DMS114 treated with DMSO at 0.1 percent for 48 hours (cell line): Measurements from ENCODE around the gene CYTH4.

Source experiments
- DNase-seq: peaks from one replicate; lab custom pipeline; 2025; ENCODE audit not compliant: unreplicated experiment; lab: John Stamatoyannopoulos, UW

CYTH4 gene

GRCh38 chr22:37343863-37344734, 61.8 kb downstream of the CYTH4 start:
- DNase-seq: no peak

DNA sequence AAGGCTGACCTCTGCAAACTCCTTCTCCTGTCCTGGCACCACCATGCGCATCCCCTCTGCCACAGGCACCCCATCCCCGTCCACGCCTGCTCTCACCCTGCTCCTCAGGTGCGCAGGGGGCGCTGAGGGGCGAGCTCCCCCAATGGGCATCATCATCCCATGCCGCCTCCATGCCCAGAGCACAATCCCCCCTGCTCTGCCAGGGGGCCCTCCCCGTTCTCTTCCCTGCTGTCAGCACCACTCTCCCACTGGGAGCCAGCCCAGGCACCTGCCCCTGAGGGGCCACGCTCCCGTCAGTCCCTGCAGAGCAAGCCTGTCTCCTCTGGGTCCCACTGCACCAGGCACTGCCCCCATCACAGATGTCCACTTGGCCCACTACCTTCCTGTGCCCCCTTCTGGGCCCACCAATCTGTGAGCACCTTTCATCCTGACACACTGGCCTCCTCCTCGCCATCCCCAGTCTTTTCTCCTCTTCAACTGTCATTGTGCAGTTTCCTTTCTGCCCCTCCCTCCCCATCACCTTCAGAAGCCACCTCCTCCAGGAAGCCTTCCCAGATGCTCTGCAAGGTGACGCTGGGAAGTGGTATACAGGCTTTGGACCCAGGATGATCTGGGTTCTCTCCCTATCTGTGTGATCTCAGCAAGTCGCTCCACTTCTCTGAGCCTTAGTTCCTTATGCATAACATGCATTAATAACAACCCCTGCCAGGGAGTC, 62.6 kb downstream of the CYTH4 start:
- DNase-seq: no peak

DNA sequence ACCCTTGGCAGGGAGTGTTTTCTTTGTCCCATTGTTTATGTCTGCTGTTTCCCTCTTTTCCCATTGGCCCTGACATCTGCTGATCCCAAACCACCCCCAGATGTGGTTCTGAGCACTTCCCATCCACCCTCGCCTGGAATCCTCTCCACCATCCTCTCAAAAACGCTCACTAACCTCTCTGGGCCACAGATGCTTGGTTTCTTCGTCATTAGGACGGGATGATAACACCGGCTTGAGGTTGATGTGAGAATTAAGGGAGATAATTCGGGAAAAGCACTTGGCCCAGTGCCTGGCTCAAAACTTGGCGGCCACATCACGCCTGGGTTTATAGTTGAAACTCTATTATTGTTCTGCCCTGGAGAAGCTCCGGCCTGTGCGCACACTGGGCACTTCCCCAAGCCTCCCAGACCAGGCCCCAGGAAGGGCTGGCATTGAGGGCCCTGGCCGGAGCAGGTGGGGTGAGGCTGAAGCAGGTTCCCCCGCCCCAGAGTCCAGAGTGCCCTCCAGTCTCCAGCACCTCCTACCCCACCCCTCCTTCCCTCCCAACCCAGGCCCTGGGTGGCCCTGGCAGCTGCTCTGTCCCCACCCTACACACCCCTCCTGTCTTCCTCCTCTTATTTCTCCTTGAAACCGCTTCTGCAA, 63.7 kb downstream of the CYTH4 start:
- no peak for DNase-seq

GRCh38 chr22:37346505-37346895, 64.2 kb downstream of the CYTH4 start:
- no peak for DNase-seq

- no peak for DNase-seq
These were observed 66.9 kb downstream of the CYTH4 start for GRCh38 chr22:37349043-37349814.

DNA sequence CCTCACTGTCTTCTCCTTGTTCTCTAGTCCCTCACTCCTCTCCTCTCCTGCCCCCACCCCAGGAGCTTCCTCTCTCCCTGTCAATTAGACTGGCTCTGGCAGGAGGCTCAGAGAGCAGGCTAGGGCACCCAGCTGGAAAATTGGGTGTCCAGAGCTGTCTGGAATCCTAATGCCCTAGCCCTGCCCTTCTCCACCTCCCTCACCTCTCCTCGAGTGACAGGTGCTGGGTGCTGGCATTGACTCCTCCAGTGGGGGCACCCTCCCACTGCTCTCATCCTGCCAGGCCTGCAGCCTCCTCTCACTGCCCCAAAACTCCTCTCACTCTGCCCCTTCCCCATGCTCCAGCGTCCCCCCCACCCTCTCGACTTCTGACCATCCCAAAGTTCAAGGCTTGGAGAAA, 68.9 kb downstream of the CYTH4 start:
- no peak for DNase-seq

DNA sequence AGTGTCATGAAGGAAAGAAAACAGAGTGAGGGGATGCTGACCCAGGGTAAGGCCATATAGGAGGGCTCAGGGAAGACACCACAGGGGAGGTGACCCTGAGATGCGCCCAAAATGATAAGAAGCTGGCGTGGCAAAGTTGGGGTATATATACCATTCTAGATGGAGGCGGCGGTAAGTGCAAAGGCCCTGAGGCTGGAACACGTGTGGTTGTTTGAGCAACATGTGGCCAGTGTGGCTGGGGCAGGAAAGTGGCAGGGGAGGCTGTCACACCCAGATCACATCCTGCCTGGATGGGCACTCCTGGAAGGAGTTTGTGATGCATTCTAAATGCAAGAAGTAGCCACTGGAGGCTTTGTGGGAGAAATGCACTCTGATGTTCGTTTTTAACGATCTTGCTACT, 70.2 kb downstream of the CYTH4 start:
- DNase-seq: no peak

DNA sequence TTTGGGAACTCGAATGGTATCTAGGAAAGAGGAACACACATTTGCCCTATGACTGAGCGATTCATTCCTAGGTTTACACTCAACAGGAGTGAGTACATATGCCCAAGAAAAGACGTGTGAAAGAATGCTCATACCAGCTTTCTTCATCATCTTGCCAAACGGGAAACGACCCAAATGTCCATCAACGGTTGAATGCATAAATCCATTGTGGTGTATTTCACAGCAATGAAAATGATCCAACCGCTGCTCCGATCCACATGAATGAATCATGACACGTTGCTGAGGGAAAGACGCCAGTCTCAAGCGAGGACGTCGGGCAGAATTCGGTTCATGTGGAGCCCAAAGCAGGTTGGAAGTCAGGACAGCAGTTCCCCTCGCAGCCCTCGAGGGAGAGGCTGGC, 71.5 kb downstream of the CYTH4 start:
- no peak for DNase-seq

GRCh38 chr22:37354261-37354660, 72.0 kb downstream of the CYTH4 start:
- DNase-seq: no peak

DNA sequence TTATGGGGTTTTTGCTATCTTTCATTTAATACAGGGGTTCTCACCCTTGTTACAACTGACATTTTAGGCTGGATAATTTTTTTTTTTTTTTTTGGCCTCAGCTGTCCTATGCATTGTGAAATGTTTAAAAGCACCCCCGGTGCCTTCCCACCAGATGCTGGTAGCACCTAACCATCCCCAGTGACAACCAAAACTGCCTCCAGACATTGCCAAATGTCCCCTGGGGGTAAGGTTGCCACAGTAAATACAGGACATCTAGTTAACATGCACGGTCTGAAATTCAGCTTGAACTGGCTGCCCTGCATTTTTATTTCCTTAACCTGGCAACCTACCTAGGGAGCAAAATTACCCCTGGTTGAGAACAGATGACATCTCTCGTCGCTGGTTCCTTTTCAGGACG, 72.4 kb downstream of the CYTH4 start:
- DNase-seq: no peak

- DNase-seq: no peak
These were observed 72.9 kb downstream of the CYTH4 start for GRCh38 chr22:37355174-37355573.

GRCh38 chr22:37356922-37357321, 74.6 kb downstream of the CYTH4 start:
- DNase-seq: no peak

DNA sequence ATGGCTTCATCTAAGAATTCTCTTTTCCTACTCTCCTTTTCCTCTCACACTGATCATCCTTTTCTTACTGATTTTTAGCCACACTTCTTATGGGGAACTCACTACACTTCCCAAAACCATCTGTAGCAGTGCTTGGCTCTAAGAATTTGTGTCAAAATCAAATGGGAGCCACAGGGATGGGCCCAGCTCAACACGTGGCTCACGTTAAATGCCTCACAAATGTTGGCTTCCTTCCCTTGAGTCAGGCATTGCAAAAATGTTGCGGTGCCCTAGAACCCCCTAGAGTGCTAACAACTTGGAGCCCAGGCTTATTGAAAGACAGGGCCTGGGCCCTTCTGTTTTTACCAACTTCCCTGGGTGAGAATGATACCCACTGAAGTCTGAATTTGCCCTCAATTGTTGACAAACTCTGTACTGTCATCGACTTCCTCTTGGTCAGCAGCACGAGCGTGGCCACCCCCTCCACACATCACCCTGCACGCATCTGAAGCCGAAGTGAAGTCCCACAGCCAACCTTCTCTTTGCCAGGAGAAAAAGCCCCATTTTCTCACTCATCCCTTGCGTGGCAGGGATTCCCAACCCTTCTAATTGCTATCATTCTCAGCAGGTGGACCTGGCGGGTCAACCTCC, 75.3 kb downstream of the CYTH4 start:
- DNase-seq: no peak

DNA sequence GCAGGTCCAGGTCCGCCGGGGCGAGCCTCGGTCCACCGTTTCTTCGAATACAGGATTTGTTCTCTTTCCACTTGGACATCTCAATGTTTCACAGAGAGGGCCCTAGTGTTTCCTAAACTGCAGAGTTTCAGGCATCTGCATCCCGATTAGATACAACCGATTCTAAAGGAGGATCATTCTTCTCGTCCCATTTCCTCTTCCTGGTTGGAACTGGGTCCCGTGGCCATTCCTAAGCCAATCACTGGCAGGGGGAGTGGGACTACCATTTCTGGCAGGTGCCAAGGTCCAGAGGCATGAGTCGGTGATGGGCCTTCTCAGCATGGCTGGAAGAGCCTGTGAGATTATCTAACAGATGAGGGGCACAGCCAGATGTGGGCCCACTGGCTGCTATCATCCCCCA, 76.1 kb downstream of the CYTH4 start:
- no peak for DNase-seq

DNA sequence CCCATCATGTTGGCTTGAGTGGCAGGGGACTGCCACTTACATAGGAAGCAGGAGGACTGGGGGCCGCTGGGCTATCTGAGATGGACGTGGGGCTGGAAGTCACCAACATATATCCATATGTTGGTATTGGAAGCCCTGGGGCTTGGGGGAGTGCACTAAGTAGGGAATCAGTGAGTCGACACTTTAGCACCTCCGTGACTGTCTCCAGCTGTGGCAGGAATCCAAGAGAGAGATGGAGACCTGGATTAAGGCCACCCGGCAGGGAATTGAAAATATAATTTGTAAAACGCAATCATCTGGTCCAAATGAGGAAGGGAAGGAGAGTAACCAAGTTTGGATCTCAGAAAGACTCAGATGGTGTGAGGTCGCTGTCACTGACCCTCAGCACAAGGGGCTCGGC, 76.6 kb downstream of the CYTH4 start:
- DNase-seq: no peak

GRCh38 chr22:37362621-37363020, 80.3 kb downstream of the CYTH4 start:
- DNase-seq: no peak

GRCh38 chr22:37363261-37363992, 81.1 kb downstream of the CYTH4 start:
- DNase-seq: no peak
